ENCODE results near the gene ACAD8. TPM values are rescaled to one million over a fixed set of nuclear protein-coding genes. Genes with fewer than 3 reads are reported as not detected.

Gene ACAD8
- total and polyA plus RNA-seq, 8 donors: 15.9 to 38.5 (median 18.2) TPM

GRCh38 chr11:134260983-134261382 lies 7.6 kb downstream of the ACAD8 start:
- Histone ChIP-seq H3K9me3 (no peaks in the 10 kb centered on the region), H3K27me3 (no peaks in the 10 kb centered on the region), H3K27ac (no peak overlapping the region), H3K36me3 (peaks cover 0 to 36% (median 12%) of the 10 kb centered on the region in 3 donors), H3K4me1 (no peaks in the 10 kb centered on the region), H3K4me3 (no peak overlapping the region)
- WGBS, 2 donors: 88 to 94% methylated on average over 16 of the region's 16 CpGs
- no peak for DNase-seq
- ATAC-seq: no peak
- FAIRE-seq: no peak
- intact Hi-C loops (cut with DNase I): no loop called here
- TF ChIP-seq CTCF (IDR thresholded peaks at IDR 0.05): no peak

GRCh38 chr11:134261626-134262488 lies 8.5 kb downstream of the ACAD8 start:
- peak; percentile 43 to 73 (median 67) for ATAC-seq
- no peak for FAIRE-seq
- DNase-seq: no peak
- H3K27ac ChIP-seq: no peak overlapping the region
- H3K4me1 ChIP-seq: no peaks in the 10 kb centered on the region
- intact Hi-C loops (cut with DNase I): no loop called here
- no peaks in the 10 kb centered on the region for H3K27me3 ChIP-seq
- peaks cover 0 to 36% (median 12%) of the 10 kb centered on the region in 3 donors for H3K36me3 ChIP-seq
- no peak overlapping the region for H3K4me3 ChIP-seq
- 86 to 89% methylated on average over 14 of the region's 14 CpGs for WGBS, 2 donors
- peak in 2 of 4 donors; percentile 38 to 44 for TF ChIP-seq CTCF (IDR thresholded peaks at IDR 0.05)
- H3K9me3 ChIP-seq: no peaks in the 10 kb centered on the region

- no peaks in the 10 kb centered on the region for H3K9me3 ChIP-seq
- peaks cover 0 to 20% (median 6%) of the 10 kb centered on the region in 3 donors for H3K36me3 ChIP-seq
- H3K27ac ChIP-seq: no peak overlapping the region
- DNase-seq: no peak
- no peak for ATAC-seq
- FAIRE-seq: no peak
- H3K27me3 ChIP-seq: no peaks in the 10 kb centered on the region
- intact Hi-C loops (cut with DNase I): no loop called here
- no peaks in the 10 kb centered on the region for H3K4me1 ChIP-seq
- H3K4me3 ChIP-seq: no peak overlapping the region
- WGBS, 2 donors: 87 to 92% methylated on average over 7 of the region's 7 CpGs
- no peak for TF ChIP-seq CTCF (IDR thresholded peaks at IDR 0.05)
Observed at GRCh38 chr11:134264966-134265764, 11.8 kb downstream of the ACAD8 start.

GRCh38 chr11:134266440-134266839 lies 13.1 kb downstream of the ACAD8 start:
- H3K4me1 ChIP-seq: no peaks in the 10 kb centered on the region
- intact Hi-C loops (cut with DNase I): no loop called here
- no peak for ATAC-seq
- H3K27me3 ChIP-seq: no peaks in the 10 kb centered on the region
- WGBS, 2 donors: 80 to 85% methylated on average over 5 of the region's 5 CpGs
- no peak overlapping the region for H3K4me3 ChIP-seq
- no peak for FAIRE-seq
- no peak overlapping the region for H3K27ac ChIP-seq
- no peak for DNase-seq
- H3K36me3 ChIP-seq: peaks cover 0 to 8% (median 6%) of the 10 kb centered on the region in 3 donors
- no peak for TF ChIP-seq CTCF (IDR thresholded peaks at IDR 0.05)
- H3K9me3 ChIP-seq: no peaks in the 10 kb centered on the region
